Mesothelial cell of epicardium (in vitro differentiated cells): ENCODE measurements around the gene TRIM31. TPM values are rescaled to one million over a fixed set of nuclear protein-coding genes. Genes with fewer than 3 reads are reported as not detected.

Experiments
- DNase-seq, 2 experiments: peaks; one replicate each; pipeline ENCODE4 v3.0.0; 2021; ENCODE audit warnings: low spot score in 2 of 2; ENCODE audit not compliant: unreplicated experiment in 2 of 2
- H3K27ac Mint-ChIP-seq: 2 replicates; pipeline ENCODE4 v1.8.0; 2021; ENCODE audit warnings: mixed read lengths
- H3K27me3 Mint-ChIP-seq: 2 replicates; pipeline ENCODE4 v1.8.0; 2021; ENCODE audit warnings: low read depth, mixed read lengths
- H3K36me3 Mint-ChIP-seq: 2 replicates; pipeline ENCODE4 v1.8.0; 2021; ENCODE audit warnings: mixed read lengths
- H3K4me1 Mint-ChIP-seq: 2 replicates; pipeline ENCODE4 v1.8.0; 2021; ENCODE audit warnings: mixed read lengths
- H3K4me3 Mint-ChIP-seq: 2 replicates; pipeline ENCODE4 v1.8.0; 2021; ENCODE audit warnings: mild to moderate bottlenecking, moderate library complexity, mixed read lengths
- H3K9me3 Mint-ChIP-seq: 2 replicates; pipeline ENCODE4 v1.8.0; 2021; ENCODE audit warnings: mixed read lengths
- CTCF ChIP-seq: fragments of 200-600 bp; sonication (generic); IDR thresholded peaks from one replicate; pipeline ENCODE4 v1.5.0; 2021; ENCODE audit warnings: antibody characterized with exemption; ENCODE audit not compliant: unreplicated experiment
- total RNA-seq: library from RNA; stranded (reverse); gene quantifications from 3 replicates; pipeline ENCODE4 v1.2.1, GENCODE V29; 2021

TRIM31 gene
- total RNA-seq, 1 donor from 2014 or later, result not detected

GRCh38 chr6:30075094-30075789 is 37.6 kb downstream of the TRIM31 start, which contains the start of gene RNF39:
TSS of gene RNF39 (minus strand) at chr6:30075769. CDS start at chr6:30075585, 184 bp downstream.
- Mint-ChIP-seq H3K4me3 (peak within 1 kb of the TSS; percentile 61), H3K4me1 (peaks cover 22% of the 10 kb centered on the region), H3K36me3 (peaks cover 8% of the 10 kb centered on the region), H3K27ac (no peak within 1 kb of the TSS), H3K9me3 (no peaks in the 10 kb centered on the region), H3K27me3 (peaks cover 97% of the 10 kb centered on the region)
- TF ChIP-seq CTCF, result no peak
- DNase-seq, result no peak

- no peaks in the 10 kb centered on the region for H3K9me3 Mint-ChIP-seq
- DNase-seq, result no peak
- H3K36me3 Mint-ChIP-seq, result peaks cover 15% of the 10 kb centered on the region
- H3K27ac Mint-ChIP-seq, result no peak overlapping the region
- H3K27me3 Mint-ChIP-seq, result peaks cover 97% of the 10 kb centered on the region
- TF ChIP-seq CTCF, result no peak
- peak overlapping the region; percentile 58 for H3K4me3 Mint-ChIP-seq
- peaks cover 22% of the 10 kb centered on the region for H3K4me1 Mint-ChIP-seq
These were observed 38.4 kb downstream of the TRIM31 start for GRCh38 chr6:30074331-30075093.

GRCh38 chr6:30073489-30074235 is 39.2 kb downstream of the TRIM31 start:
- Mint-ChIP-seq H3K27ac (no peak overlapping the region), H3K9me3 (no peaks in the 10 kb centered on the region), H3K36me3 (peaks cover 17% of the 10 kb centered on the region), H3K4me1 (peaks cover 22% of the 10 kb centered on the region), H3K4me3 (peak overlapping the region; percentile 58), H3K27me3 (peaks cover 90% of the 10 kb centered on the region)
- no peak for TF ChIP-seq CTCF
- DNase-seq, result no peak

GRCh38 chr6:30071858-30072257 is 41.0 kb downstream of the TRIM31 start:
- H3K36me3 Mint-ChIP-seq, result peaks cover 18% of the 10 kb centered on the region
- peaks cover 71% of the 10 kb centered on the region for H3K27me3 Mint-ChIP-seq
- DNase-seq, result no peak
- H3K4me3 Mint-ChIP-seq, result peak overlapping the region; percentile 20
- H3K27ac Mint-ChIP-seq, result no peak overlapping the region
- TF ChIP-seq CTCF, result no peak
- no peaks in the 10 kb centered on the region for H3K9me3 Mint-ChIP-seq
- H3K4me1 Mint-ChIP-seq, result peaks cover 33% of the 10 kb centered on the region

GRCh38 chr6:30071081-30071818 is 41.6 kb downstream of the TRIM31 start:
- no peak overlapping the region for H3K27ac Mint-ChIP-seq
- peaks cover 18% of the 10 kb centered on the region for H3K36me3 Mint-ChIP-seq
- peak; percentile 32 to 52 for DNase-seq
- H3K4me3 Mint-ChIP-seq, result peak overlapping the region; percentile 28
- H3K27me3 Mint-ChIP-seq, result peaks cover 65% of the 10 kb centered on the region
- no peak for TF ChIP-seq CTCF
- H3K4me1 Mint-ChIP-seq, result peaks cover 35% of the 10 kb centered on the region
- H3K9me3 Mint-ChIP-seq, result no peaks in the 10 kb centered on the region
